Fibroblast of lung (primary cell): ENCODE measurements around the gene HOXA13.

Source experiments
- EZH2 ChIP-seq: IDR thresholded peaks from 2 replicates; pipeline ENCODE4 v1.5.1; 2012; ENCODE audit warnings: low read length, control low read depth, mild to moderate bottlenecking; ENCODE audit errors: missing control alignments
- TF ChIP-seq, protein P1 (sequence below), 2 donors: IDR thresholded peaks in 1 of 2; conservative IDR thresholded peaks in 1 of 2; 1 replicate in 1 of 2; 2 replicates in 1 of 2; pipeline ENCODE4 v1.5.1; 2011 to 2012; ENCODE audit warnings: low read length in 2 of 2, control low read depth in 1 of 2, inconsistent platforms in 1 of 2, low read depth in 1 of 2, mild to moderate bottlenecking in 1 of 2

DNA sequence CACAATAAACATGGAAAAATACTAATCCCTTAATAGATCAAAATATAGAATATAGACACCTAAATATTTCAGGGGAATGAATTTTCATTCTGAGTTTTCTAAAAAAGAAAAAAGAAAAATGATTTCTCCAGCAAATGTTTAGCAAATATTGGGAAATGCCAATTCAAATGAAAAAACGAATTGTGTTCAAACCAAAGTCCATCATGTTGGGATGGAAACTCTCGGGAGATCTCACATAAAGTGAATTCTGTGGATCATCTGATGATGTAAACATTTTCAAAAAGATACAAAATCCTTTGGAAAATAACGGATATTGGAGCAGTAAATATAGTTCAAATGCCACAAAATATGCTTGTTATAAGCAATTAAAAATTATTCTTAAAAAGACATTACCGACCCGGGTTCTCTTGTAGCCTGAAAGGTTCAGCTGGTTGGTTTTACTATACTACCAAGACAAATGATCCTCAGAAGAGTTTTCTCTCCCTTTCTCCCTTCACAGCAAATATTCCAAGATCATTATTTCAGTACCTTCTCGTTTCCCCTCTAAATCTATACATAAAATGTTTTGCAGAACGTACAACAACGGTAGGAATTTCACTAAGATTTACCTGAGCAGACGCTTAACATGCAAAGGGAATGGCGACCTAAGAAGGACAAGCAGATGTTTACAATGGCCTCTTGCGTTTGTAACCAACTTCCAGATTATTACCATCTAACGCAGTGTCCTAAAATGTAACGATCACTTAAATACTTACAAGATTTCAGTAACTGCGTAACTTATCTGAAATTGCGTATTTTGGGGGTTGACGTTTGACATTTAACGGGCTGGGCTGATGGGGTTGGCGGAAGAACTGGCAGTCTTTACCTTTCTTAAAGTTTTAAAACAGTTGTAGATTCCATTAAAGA, 2.5 kb downstream of the HOXA13 start:
- TF ChIP-seq, protein P1, sequence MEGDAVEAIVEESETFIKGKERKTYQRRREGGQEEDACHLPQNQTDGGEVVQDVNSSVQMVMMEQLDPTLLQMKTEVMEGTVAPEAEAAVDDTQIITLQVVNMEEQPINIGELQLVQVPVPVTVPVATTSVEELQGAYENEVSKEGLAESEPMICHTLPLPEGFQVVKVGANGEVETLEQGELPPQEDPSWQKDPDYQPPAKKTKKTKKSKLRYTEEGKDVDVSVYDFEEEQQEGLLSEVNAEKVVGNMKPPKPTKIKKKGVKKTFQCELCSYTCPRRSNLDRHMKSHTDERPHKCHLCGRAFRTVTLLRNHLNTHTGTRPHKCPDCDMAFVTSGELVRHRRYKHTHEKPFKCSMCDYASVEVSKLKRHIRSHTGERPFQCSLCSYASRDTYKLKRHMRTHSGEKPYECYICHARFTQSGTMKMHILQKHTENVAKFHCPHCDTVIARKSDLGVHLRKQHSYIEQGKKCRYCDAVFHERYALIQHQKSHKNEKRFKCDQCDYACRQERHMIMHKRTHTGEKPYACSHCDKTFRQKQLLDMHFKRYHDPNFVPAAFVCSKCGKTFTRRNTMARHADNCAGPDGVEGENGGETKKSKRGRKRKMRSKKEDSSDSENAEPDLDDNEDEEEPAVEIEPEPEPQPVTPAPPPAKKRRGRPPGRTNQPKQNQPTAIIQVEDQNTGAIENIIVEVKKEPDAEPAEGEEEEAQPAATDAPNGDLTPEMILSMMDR (conservative IDR thresholded peaks at IDR 0.05 in 1 of 2, IDR thresholded peaks at IDR 0.05 in 1 of 2; ENCODE audit: low read depth in 1 of 2, low read length in 2 of 2), result no peak
- TF ChIP-seq EZH2, result no peak
